K562 (cell line): ENCODE results near the gene DHCR24. TPM values are rescaled to one million over a fixed set of nuclear protein-coding genes. Genes with fewer than 3 reads are reported as not detected.

Source experiments
- ATF1 ChIP-seq, 2 experiments: fragments of 450-650 bp in 1 of 2; IDR thresholded peaks; 2 replicates each; pipeline ENCODE4 v1.6.1; 2016; ENCODE audit warnings: missing compliant biosample characterization in 1 of 2, missing genetic modification characterization in 1 of 2
- CBFA2T2 ChIP-seq: fragments of 450-650 bp; conservative IDR thresholded peaks from 2 replicates; pipeline ENCODE4 v1.6.1; 2017; ENCODE audit warnings: mild to moderate bottlenecking
- EP400 ChIP-seq: fragments of 450-650 bp; IDR thresholded peaks from 2 replicates; pipeline ENCODE4 v1.6.1; 2017; ENCODE audit warnings: antibody characterized with exemption, mild to moderate bottlenecking, moderate library complexity
- HOMEZ ChIP-seq: fragments of 250-450 bp; sonication (Bioruptor Pico); IDR thresholded peaks from 2 replicates; pipeline ENCODE4 v1.4.0; 2020; ENCODE audit warnings: mild to moderate bottlenecking, moderate library complexity
- KLF6 ChIP-seq: fragments of 250-450 bp; sonication (Bioruptor Pico); IDR thresholded peaks from 2 replicates; pipeline ENCODE4 v1.4.0; 2020; ENCODE audit warnings: mild to moderate bottlenecking, moderate library complexity, borderline replicate concordance
- L3MBTL2 ChIP-seq: fragments of 450-650 bp; IDR thresholded peaks from 2 replicates; pipeline ENCODE4 v1.6.1; 2016; ENCODE audit warnings: mild to moderate bottlenecking, moderate library complexity
- MITF ChIP-seq: IDR thresholded peaks from 2 replicates; pipeline ENCODE4 v1.6.1; 2014; ENCODE audit warnings: antibody characterized with exemption
- MLLT1 ChIP-seq, 2 experiments: fragments of 450-650 bp; IDR thresholded peaks; 2 replicates each; pipeline ENCODE4 v1.6.1; 2016
- POLR2AphosphoS5 ChIP-seq: IDR thresholded peaks from 2 replicates; pipeline ENCODE4 v1.6.1; 2011; ENCODE audit warnings: mild to moderate bottlenecking, low read depth, low read length, moderate library complexity; ENCODE audit not compliant: control insufficient read depth, insufficient read depth
- PPARD ChIP-seq: fragments of 250-450 bp; sonication (Bioruptor Pico); IDR thresholded peaks from 2 replicates; pipeline ENCODE4 v1.8.0; 2022; ENCODE audit warnings: inconsistent platforms, mild to moderate bottlenecking, moderate library complexity
- PURB ChIP-seq: sonication (generic); formaldehyde crosslinking; IDR thresholded peaks from 2 replicates; pipeline ENCODE4 v1.9.0; 2021; ENCODE audit warnings: low read depth, mild to moderate bottlenecking, missing genetic modification reagents
- USF2 ChIP-seq: sonication (generic); formaldehyde crosslinking; IDR thresholded peaks from 2 replicates; pipeline ENCODE4 v1.5.0; 2020; ENCODE audit warnings: missing genetic modification reagents
- ZBTB11 ChIP-seq, 3 experiments: fragments of 200-800 bp in 1 of 3; fragments of 250-450 bp in 1 of 3; fragments of 450-650 bp in 1 of 3; sonication (Bioruptor Pico) in 1 of 3; sonication (Bioruptor generic) in 1 of 3; formaldehyde crosslinking in 1 of 3; IDR thresholded peaks; 2 replicates each; pipeline versions ENCODE4 v1.6.1 to v1.8.0; 2016 to 2022; ENCODE audit warnings: mild to moderate bottlenecking in 2 of 3, missing genetic modification characterization in 2 of 3, missing compliant biosample characterization in 1 of 3, moderate library complexity in 1 of 3
- ZKSCAN1 ChIP-seq: fragments of 150-350 bp; IDR thresholded peaks from 2 replicates; pipeline ENCODE4 v1.6.1; 2016; ENCODE audit warnings: low read depth, low read length
- ZNF77 ChIP-seq: fragments of 250-450 bp; sonication (Bioruptor Pico); IDR thresholded peaks from 2 replicates; pipeline ENCODE4 v1.5.0; 2020
- polyA plus RNA-seq, 8 experiments: library from polyadenylated mRNA; depleted of rRNA in 4 of 8; stranded (reverse) in 5 of 8; unstranded in 3 of 8; fragments of >200 nt; fragmentation: Nextera tagmentation in 2 of 8; fragmentation: Illumina TruSeq in 1 of 8; extraction: Ambion mirVana in 2 of 8; extraction: Trizol in 1 of 8; gene quantifications; 2 replicates each; pipeline versions ENCODE4 v1.2.1 to v1.2.3, GENCODE V29; 2011 to 2014; ENCODE audit warnings: inconsistent platforms in 1 of 8, missing spikeins in 1 of 8
- total RNA-seq, 7 experiments: library from RNA; depleted of rRNA in 6 of 7; stranded (reverse); fragments of >200 nt in 6 of 7; fragmentation: Illumina TruSeq in 2 of 7; extraction: Trizol in 2 of 7; gene quantifications; 2 replicates each; pipeline versions ENCODE4 v1.2.1 to v1.2.3, GENCODE V29; 2011 to 2021; ENCODE audit warnings: low replicate concordance in 1 of 7

DHCR24 gene
- total and polyA plus RNA-seq, 9 of the 15 experiments (the other 6 are each of a cell fraction or from before 2014, with no cell fraction given) = 23.4 to 161 (median 79.9) TPM

GRCh38 chr1:54886724-54887664 lies at the start of gene DHCR24 (continued):
- TF ChIP-seq MITF = peak; percentile 29; the same call in 1 of the 2 replicates
- no peak for TF ChIP-seq USF2 (CRISPR knock-in tag)
- TF ChIP-seq L3MBTL2 = peak; percentile 83
- TF ChIP-seq ZBTB11 (CRISPR knock-in tag; IDR thresholded peaks at IDR 0.05) = 0 out of 6 replicates have a peak, but pooled peaks of 1 of the 3 experiments have one; percentile 41
- peak; percentile 75; the same call in 1 of the 2 replicates for TF ChIP-seq EP400
- no peak for TF ChIP-seq PPARD
- TF ChIP-seq POLR2AphosphoS5 = peak; percentile 74; the same call in 1 of the 2 replicates
- no peak for TF ChIP-seq ZNF77 (CRISPR knock-in tag)
- TF ChIP-seq CBFA2T2 = no peak
- TF ChIP-seq ZKSCAN1 = peak; percentile 70; the same call in 1 of the 2 replicates
- no peak for TF ChIP-seq ATF1 (CRISPR knock-in tag; IDR thresholded peaks at IDR 0.05)
- TF ChIP-seq ATF1 (tag; IDR thresholded peaks at IDR 0.05) = peak; percentile 79
- peak in 1 of 2 experiments; percentile 94; a peak in 2 of 4 replicates for TF ChIP-seq MLLT1 (IDR thresholded peaks at IDR 0.05)
- no peak for TF ChIP-seq PURB (CRISPR knock-in tag)
- 0 out of 2 replicates have a peak, but pooled peaks have one; percentile 22 for TF ChIP-seq HOMEZ (CRISPR knock-in tag)
- TF ChIP-seq KLF6 (CRISPR knock-in tag) = 0 out of 2 replicates have a peak, but pooled peaks have one; percentile 61
